SU-DHL-6 (cell line): ENCODE measurements around the gene TBC1D20.
"Not testable (repeated sequence)": the region's sequence is repeated elsewhere in the genome, so short reads cannot be mapped to it uniquely, and the experiment has no call there.

Experiments used
- H2AFZ ChIP-seq: fragments of 200-600 bp; sonication (generic); 2 replicates; pipeline ENCODE4 v1.6.1; 2014; ENCODE audit warnings: low read depth, mild to moderate bottlenecking, moderate library complexity, mixed read lengths, antibody characterized with exemption, low read length; ENCODE audit not compliant: severe bottlenecking
- H3F3A ChIP-seq: fragments of 200-600 bp; shearing (Covaris generic); 2 replicates; pipeline ENCODE4 v1.6.0; 2016; ENCODE audit warnings: antibody characterized with exemption, mild to moderate bottlenecking; ENCODE audit not compliant: insufficient read depth
- H3K27ac ChIP-seq: fragments of 200-600 bp; sonication (generic); 2 replicates; pipeline ENCODE4 v1.5.1; 2016; ENCODE audit warnings: low read depth, mild to moderate bottlenecking, low read length, moderate library complexity, mixed read lengths
- H3K27me3 ChIP-seq: fragments of 200-600 bp; sonication (generic), shearing (Covaris generic); 2 replicates; pipeline ENCODE4 v1.6.0; 2014; ENCODE audit warnings: mild to moderate bottlenecking, low read length
- H3K36me3 ChIP-seq: fragments of 200-600 bp; sonication (generic); 2 replicates; pipeline ENCODE4 v1.6.1; 2014; ENCODE audit warnings: mild to moderate bottlenecking, low read length, mixed read lengths
- H3K4me2 ChIP-seq: fragments of 300-600, 200-600 bp; shearing (Covaris generic), sonication (generic); 2 replicates; pipeline ENCODE4 v1.6.0; 2014; ENCODE audit warnings: low read length, low read depth, mild to moderate bottlenecking; ENCODE audit not compliant: poor library complexity, severe bottlenecking
- H3K4me3 ChIP-seq: fragments of 200-600 bp; sonication (generic); 2 replicates; pipeline ENCODE4 v1.5.1; 2014; ENCODE audit warnings: antibody characterized with exemption, low read length, mild to moderate bottlenecking, mixed read lengths; ENCODE audit not compliant: insufficient read depth, poor library complexity, severe bottlenecking
- H3K79me2 ChIP-seq: fragments of 200-600 bp; sonication (generic); 2 replicates; pipeline ENCODE4 v1.6.1; 2014; ENCODE audit warnings: mild to moderate bottlenecking, low read length, moderate library complexity; ENCODE audit not compliant: insufficient read depth
- H3K9ac ChIP-seq: fragments of 200-600 bp; sonication (generic); 2 replicates; pipeline ENCODE4 v1.7.0; 2014; ENCODE audit warnings: mild to moderate bottlenecking, low read length
- H3K9me2 ChIP-seq: fragments of 200-600 bp; sonication (generic); replicated peaks from 2 replicates; pipeline ENCODE4 v1.6.1; 2014; ENCODE audit warnings: low read length; ENCODE audit not compliant: insufficient read depth
- H3K9me3 ChIP-seq: fragments of 200-600 bp; sonication (generic); 2 replicates; pipeline ENCODE4 v1.6.1; 2014; ENCODE audit warnings: low read length, mixed read lengths; ENCODE audit not compliant: insufficient read depth
- H4K20me1 ChIP-seq: fragments of 200-600 bp; sonication (generic); 2 replicates; pipeline ENCODE4 v1.6.1; 2014; ENCODE audit warnings: low read depth, mild to moderate bottlenecking, antibody characterized with exemption, low read length, moderate library complexity, mixed read lengths
- EZH2phosphoT487 ChIP-seq: fragments of 200-600 bp; sonication (generic), shearing (Covaris generic); conservative IDR thresholded peaks from 2 replicates; pipeline ENCODE4 v1.6.1; 2018; ENCODE audit warnings: mild to moderate bottlenecking, antibody characterized with exemption, low read length, moderate library complexity, mixed read lengths
- TF ChIP-seq, protein P1 (sequence below): fragments of 200-600 bp; sonication (generic); IDR thresholded peaks from one replicate; pipeline ENCODE4 v1.5.1; 2017; ENCODE audit warnings: antibody characterized with exemption, mild to moderate bottlenecking, low read length, moderate library complexity; ENCODE audit not compliant: insufficient read depth, poor library complexity, severe bottlenecking

Gene TBC1D20

DNA sequence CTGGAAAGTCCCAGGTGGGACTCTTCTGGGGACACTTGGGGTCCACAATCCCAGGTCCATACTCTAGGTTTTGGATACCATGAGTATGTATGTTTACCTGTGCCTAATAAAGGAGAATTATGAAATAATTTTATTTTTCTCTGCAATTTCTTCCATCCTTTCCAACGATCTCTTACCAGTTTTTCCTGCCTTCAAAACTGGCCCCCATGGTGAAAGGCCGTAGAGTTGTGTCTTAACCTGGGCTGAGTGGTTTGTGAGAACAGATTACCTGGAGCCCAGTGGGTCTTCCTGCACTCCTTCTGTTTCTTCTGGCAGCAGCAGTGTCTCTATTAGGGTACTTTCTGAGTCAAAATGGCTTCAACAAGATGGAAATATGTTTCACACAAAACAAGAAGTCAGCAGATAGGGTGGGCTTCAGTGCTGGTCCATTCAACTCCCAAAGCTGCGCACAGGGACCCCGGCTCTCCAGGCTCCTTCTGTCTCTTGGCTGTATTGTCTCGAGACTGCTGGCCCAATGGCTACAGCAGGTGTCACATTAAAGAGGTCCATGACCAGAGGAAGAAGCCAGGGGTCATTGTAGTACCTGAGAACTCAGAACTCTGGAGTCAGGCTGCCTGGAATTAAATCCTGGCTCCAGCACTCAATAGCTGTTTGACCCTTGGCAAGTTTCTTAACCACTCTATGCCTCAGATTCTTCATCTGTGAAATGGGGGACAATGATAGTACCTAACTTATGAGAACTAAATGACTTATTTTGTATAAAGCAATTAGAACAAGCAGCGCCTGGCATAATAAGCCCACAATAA is 64.7 kb downstream of the TBC1D20 start:
- Histone ChIP-seq H3K27me3 (no peaks in the 10 kb centered on the region), H3K4me2 (no peak overlapping the region), H3K9me3 (no peaks in the 10 kb centered on the region), H3F3A (no peaks in the 10 kb centered on the region), H3K27ac (no peak overlapping the region), H3K36me3 (no peaks in the 10 kb centered on the region), H2AFZ (no peak overlapping the region), H3K4me3 (no peak overlapping the region), H3K79me2 (no peaks in the 10 kb centered on the region), H3K9ac (no peak overlapping the region), H3K9me2 (no peaks in the 10 kb centered on the region), H4K20me1 (no peaks in the 10 kb centered on the region)
- TF ChIP-seq, protein P1, sequence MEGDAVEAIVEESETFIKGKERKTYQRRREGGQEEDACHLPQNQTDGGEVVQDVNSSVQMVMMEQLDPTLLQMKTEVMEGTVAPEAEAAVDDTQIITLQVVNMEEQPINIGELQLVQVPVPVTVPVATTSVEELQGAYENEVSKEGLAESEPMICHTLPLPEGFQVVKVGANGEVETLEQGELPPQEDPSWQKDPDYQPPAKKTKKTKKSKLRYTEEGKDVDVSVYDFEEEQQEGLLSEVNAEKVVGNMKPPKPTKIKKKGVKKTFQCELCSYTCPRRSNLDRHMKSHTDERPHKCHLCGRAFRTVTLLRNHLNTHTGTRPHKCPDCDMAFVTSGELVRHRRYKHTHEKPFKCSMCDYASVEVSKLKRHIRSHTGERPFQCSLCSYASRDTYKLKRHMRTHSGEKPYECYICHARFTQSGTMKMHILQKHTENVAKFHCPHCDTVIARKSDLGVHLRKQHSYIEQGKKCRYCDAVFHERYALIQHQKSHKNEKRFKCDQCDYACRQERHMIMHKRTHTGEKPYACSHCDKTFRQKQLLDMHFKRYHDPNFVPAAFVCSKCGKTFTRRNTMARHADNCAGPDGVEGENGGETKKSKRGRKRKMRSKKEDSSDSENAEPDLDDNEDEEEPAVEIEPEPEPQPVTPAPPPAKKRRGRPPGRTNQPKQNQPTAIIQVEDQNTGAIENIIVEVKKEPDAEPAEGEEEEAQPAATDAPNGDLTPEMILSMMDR: no peak
- TF ChIP-seq EZH2phosphoT487: no peak

DNA sequence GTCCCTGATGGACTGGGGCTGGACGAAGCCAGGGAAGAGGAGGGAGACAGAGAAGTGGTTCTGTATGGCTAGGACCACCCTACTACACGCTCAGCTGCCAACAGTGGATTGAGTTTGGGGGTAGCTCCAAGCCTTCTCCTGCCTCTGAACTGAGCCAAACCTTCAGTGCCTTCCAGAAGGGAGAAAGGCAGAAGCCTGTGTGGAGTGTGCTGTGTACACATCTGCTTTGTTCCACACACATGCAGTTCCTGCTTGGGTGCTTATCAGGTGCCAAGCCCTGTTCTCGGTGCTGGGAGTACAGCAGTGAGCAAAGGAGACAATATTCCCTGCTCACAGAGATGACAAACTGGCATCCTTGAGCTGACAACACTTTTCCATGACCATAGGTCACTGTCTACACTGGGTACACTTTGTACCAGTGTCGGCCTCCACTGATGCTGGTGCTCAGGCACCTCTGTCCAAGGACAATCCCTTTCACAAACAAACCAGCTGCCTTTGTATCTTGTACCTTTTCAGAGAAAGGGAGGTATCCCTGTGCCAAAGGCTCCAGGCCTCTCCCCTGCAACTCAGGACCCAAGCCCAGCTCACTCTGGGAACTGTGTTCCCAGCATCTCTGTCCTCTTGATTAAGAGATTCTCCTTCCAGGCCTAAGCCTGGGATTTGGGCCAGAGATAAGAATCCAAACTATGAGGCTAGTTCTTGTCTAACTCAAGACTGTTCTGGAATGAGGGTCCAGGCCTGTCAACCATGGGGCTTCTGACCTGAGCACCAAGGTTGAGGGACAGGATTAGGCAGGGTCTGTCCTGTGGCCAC is 65.5 kb downstream of the TBC1D20 start:
- Histone ChIP-seq H4K20me1 (no peaks in the 10 kb centered on the region), H3K36me3 (no peaks in the 10 kb centered on the region)

DNA sequence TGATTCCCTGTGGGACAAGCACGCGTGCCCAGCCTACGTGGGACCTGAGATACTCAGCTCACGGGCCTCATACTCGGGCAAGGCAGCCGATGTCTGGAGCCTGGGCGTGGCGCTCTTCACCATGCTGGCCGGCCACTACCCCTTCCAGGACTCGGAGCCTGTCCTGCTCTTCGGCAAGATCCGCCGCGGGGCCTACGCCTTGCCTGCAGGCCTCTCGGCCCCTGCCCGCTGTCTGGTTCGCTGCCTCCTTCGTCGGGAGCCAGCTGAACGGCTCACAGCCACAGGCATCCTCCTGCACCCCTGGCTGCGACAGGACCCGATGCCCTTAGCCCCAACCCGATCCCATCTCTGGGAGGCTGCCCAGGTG is 66.1 kb downstream of the TBC1D20 start:
- Histone ChIP-seq H3K9ac (no peak overlapping the region), H3K27ac (no peak overlapping the region), H4K20me1 (no peaks in the 10 kb centered on the region), H3K9me2 (no peaks in the 10 kb centered on the region), H3F3A (no peaks in the 10 kb centered on the region), H2AFZ (no peak overlapping the region), H3K79me2 (no peaks in the 10 kb centered on the region), H3K36me3 (no peaks in the 10 kb centered on the region), H3K9me3 (no peaks in the 10 kb centered on the region), H3K4me3 (no peak overlapping the region), H3K27me3 (no peaks in the 10 kb centered on the region), H3K4me2 (no peak overlapping the region)
- TF ChIP-seq, protein P1: no peak
- no peak for TF ChIP-seq EZH2phosphoT487

More for the DNA sequence above, 65.5 kb downstream of the TBC1D20 start:
- Histone ChIP-seq H2AFZ (no peak overlapping the region), H3K4me2 (no peak overlapping the region), H3K4me3 (no peak overlapping the region), H3K9me2 (no peaks in the 10 kb centered on the region), H3K27ac (no peak overlapping the region), H3K9ac (no peak overlapping the region), H3K27me3 (no peaks in the 10 kb centered on the region), H3F3A (no peaks in the 10 kb centered on the region), H3K79me2 (no peaks in the 10 kb centered on the region), H3K9me3 (no peaks in the 10 kb centered on the region)
- TF ChIP-seq, protein P1: no peak

DNA sequence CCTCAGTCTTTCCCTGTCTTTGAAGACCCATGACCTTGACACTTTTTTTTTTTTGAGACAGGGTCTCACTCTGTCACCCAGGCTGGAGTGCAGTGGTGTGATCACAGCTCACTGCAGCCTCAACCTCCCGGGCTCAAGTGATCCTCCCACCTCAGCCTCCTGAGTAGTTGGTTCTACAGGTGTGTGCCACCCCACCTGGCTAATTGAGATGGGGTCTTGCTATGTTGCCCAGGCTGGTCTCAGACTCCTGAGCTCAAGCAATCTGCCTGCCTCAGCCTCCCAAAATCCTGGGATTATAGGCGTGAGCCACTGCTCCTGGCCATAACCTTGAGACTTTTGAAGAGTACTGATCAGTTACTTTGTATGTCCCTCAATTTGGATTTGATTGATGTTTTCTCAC is 69.0 kb downstream of the TBC1D20 start:
- H3K36me3 ChIP-seq, H3K27ac ChIP-seq, H3K27me3 ChIP-seq, H4K20me1 ChIP-seq, H2AFZ ChIP-seq, H3K9me3 ChIP-seq, H3K4me3 ChIP-seq, H3K9ac ChIP-seq, H3K4me2 ChIP-seq, H3F3A ChIP-seq, H3K79me2 ChIP-seq, H3K9me2 ChIP-seq: not testable (repeated sequence)
